Measurements from ENCODE around the gene AQP12B. TPM values are rescaled to one million over a fixed set of nuclear protein-coding genes. Genes with fewer than 3 reads are reported as not detected.
"Not testable (repeated sequence)": the region's sequence is repeated elsewhere in the genome, so short reads cannot be mapped to it uniquely, and the experiment has no call there.

The AQP12B gene, protein sequence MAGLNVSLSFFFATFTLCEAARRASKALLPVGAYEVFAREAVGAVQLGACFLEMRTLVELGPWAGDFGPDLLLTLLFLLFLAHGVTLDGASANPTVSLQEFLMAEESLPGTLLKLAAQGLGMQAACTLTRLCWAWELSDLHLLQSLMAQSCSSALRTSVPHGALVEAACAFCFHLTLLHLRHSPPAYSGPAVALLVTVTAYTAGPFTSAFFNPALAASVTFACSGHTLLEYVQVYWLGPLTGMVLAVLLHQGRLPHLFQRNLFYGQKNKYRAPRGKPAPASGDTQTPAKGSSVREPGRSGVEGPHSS
- not detected in 2 replicates for total RNA-seq (2014; rRNA removed)
- Bru-seq, nascent RNA, result not detected
- BruChase-seq, experiment 1, labeled RNA remaining after a 6-hour chase, result not detected
- not detected for BruChase-seq, experiment 2, labeled RNA remaining after a 2-hour chase
- long read RNA-seq, result 0 reads

GRCh38 chr2:240682431-240683224 is at the start of gene AQP12B:
AQP12B (minus strand) TSS chr2:240682885; CDS start chr2:240682837, 48 bp downstream.
- H3K9me3 ChIP-seq (ENCODE audit: low read length); CTCF ChIA-PET; H3F3A ChIP-seq (ENCODE audit: low read length, unreplicated experiment); H3K27ac ChIP-seq (ENCODE audit: low read length); H3K4me2 ChIP-seq (ENCODE audit: low read length); ATAC-seq; H3K4me3 ChIP-seq (ENCODE audit: low read length); DNase-seq; BruUV-seq (replicated peaks); H3K9me2 ChIP-seq (replicated peaks; ENCODE audit: low read length); H3K79me2 ChIP-seq (ENCODE audit: low read length); H2AFZ ChIP-seq (ENCODE audit: low read length); H4K20me1 ChIP-seq (ENCODE audit: low read length); H3K36me3 ChIP-seq (ENCODE audit: low read depth, low read length); intact Hi-C loops (cut with micrococcal nuclease); H3K9ac ChIP-seq (ENCODE audit: low read length); POLR2A ChIA-PET (ENCODE audit: unreplicated experiment); H3K4me1 ChIP-seq (ENCODE audit: insufficient read depth, low read length): not testable (repeated sequence)
- H3K27me3 ChIP-seq (ENCODE audit: low read length), result peaks cover 15% of the 10 kb centered on the region

GRCh38 chr2:240732184-240732583 is 49.5 kb upstream of the AQP12B start:
- H3K9ac ChIP-seq (ENCODE audit: low read length), result no peak overlapping the region
- H3K79me2 ChIP-seq (ENCODE audit: low read length), result no peaks in the 10 kb centered on the region
- H2AFZ ChIP-seq (ENCODE audit: low read length), result no peak overlapping the region
- no peaks in the 10 kb centered on the region for H3K36me3 ChIP-seq (ENCODE audit: low read depth, low read length)
- ATAC-seq, result no peak
- no peaks in the 10 kb centered on the region for H3K4me1 ChIP-seq (ENCODE audit: insufficient read depth, low read length)
- no peak overlapping the region for H3K27ac ChIP-seq (ENCODE audit: low read length)
- H3K27me3 ChIP-seq (ENCODE audit: low read length), result no peaks in the 10 kb centered on the region
- ChIA-PET CTCF (no interaction called here), POLR2A (ENCODE audit: unreplicated experiment) (no interaction called here)
- intact Hi-C loops (cut with micrococcal nuclease), result no loop called here
- no peaks in the 10 kb centered on the region for H4K20me1 ChIP-seq (ENCODE audit: low read length)
- no peak for TF ChIP-seq EZH2 (IDR thresholded peaks at IDR 0.05; ENCODE audit: low read length, unreplicated experiment)
- no peak for TF ChIP-seq EZH2phosphoT487 (IDR thresholded peaks at IDR 0.05; ENCODE audit: borderline replicate concordance, low read length)
- TF ChIP-seq, protein P1, sequence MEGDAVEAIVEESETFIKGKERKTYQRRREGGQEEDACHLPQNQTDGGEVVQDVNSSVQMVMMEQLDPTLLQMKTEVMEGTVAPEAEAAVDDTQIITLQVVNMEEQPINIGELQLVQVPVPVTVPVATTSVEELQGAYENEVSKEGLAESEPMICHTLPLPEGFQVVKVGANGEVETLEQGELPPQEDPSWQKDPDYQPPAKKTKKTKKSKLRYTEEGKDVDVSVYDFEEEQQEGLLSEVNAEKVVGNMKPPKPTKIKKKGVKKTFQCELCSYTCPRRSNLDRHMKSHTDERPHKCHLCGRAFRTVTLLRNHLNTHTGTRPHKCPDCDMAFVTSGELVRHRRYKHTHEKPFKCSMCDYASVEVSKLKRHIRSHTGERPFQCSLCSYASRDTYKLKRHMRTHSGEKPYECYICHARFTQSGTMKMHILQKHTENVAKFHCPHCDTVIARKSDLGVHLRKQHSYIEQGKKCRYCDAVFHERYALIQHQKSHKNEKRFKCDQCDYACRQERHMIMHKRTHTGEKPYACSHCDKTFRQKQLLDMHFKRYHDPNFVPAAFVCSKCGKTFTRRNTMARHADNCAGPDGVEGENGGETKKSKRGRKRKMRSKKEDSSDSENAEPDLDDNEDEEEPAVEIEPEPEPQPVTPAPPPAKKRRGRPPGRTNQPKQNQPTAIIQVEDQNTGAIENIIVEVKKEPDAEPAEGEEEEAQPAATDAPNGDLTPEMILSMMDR (conservative IDR thresholded peaks at IDR 0.05; ENCODE audit: low read depth, low read length), result no peak
- H3K9me3 ChIP-seq (ENCODE audit: low read length), result no peaks in the 10 kb centered on the region
- no peaks in the 10 kb centered on the region for H3K9me2 ChIP-seq (replicated peaks; ENCODE audit: low read length)
- H3F3A ChIP-seq (ENCODE audit: low read length, unreplicated experiment), result no peaks in the 10 kb centered on the region
- no peak overlapping the region for H3K4me3 ChIP-seq (ENCODE audit: low read length)
- no peak for DNase-seq
- no TSS peak for BruUV-seq (replicated peaks)
- H3K4me2 ChIP-seq (ENCODE audit: low read length), result no peak overlapping the region

GRCh38 chr2:240731178-240731545 is 48.5 kb upstream of the AQP12B start:
- Histone ChIP-seq H4K20me1 (ENCODE audit: low read length) (no peaks in the 10 kb centered on the region), H3F3A (ENCODE audit: low read length, unreplicated experiment) (no peaks in the 10 kb centered on the region), H3K4me1 (ENCODE audit: insufficient read depth, low read length) (no peaks in the 10 kb centered on the region), H3K27ac (ENCODE audit: low read length) (no peak overlapping the region), H3K4me3 (ENCODE audit: low read length) (no peak overlapping the region), H3K79me2 (ENCODE audit: low read length) (no peaks in the 10 kb centered on the region), H3K36me3 (ENCODE audit: low read depth, low read length) (no peaks in the 10 kb centered on the region), H3K9me3 (ENCODE audit: low read length) (no peaks in the 10 kb centered on the region), H3K4me2 (ENCODE audit: low read length) (no peak overlapping the region), H3K27me3 (ENCODE audit: low read length) (no peaks in the 10 kb centered on the region), H3K9ac (ENCODE audit: low read length) (no peak overlapping the region), H2AFZ (ENCODE audit: low read length) (no peak overlapping the region), H3K9me2 (replicated peaks; ENCODE audit: low read length) (no peaks in the 10 kb centered on the region)
- TF ChIP-seq EZH2phosphoT487 (IDR thresholded peaks at IDR 0.05; ENCODE audit: borderline replicate concordance, low read length) (no peak), EZH2 (IDR thresholded peaks at IDR 0.05; ENCODE audit: low read length, unreplicated experiment) (no peak)
- TF ChIP-seq, protein P1 (conservative IDR thresholded peaks at IDR 0.05; ENCODE audit: low read depth, low read length), result no peak
- ChIA-PET CTCF (no interaction called here), POLR2A (ENCODE audit: unreplicated experiment) (no interaction called here)
- ATAC-seq (no peak), DNase-seq (no peak)
- no TSS peak for BruUV-seq (replicated peaks)
- intact Hi-C loops (cut with micrococcal nuclease), result no loop called here
